Endothelial cell of umbilical vein (primary cell): ENCODE measurements around the gene PSMG2. TPM values are rescaled to one million over a fixed set of nuclear protein-coding genes. Genes with fewer than 3 reads are reported as not detected.

Experiments
- BruUV-seq: library from RNA; stranded (reverse); fragments of 400-500 nt; replicated peaks from 2 replicates; lab custom pipeline; 2021; lab: Mats Ljungman, UMichigan
- CTCF ChIA-PET: fragments of 300-600, 350-600 bp; sonication (Branson Sonifier 250); formaldehyde crosslinking; loops from one replicate; lab custom pipeline; 2021; ENCODE audit warnings: antibody characterized with exemption, inconsistent platforms; lab: Charles Lee
- POLR2A ChIA-PET: fragments of 300-600, 350-600 bp; sonication (Branson Sonifier 250); formaldehyde crosslinking; loops from one replicate; lab custom pipeline; 2021; ENCODE audit warnings: antibody characterized with exemption, inconsistent platforms; lab: Charles Lee
- DNase-seq: peaks from one replicate; pipeline ENCODE4 v3.0.0-alpha.2; 2011; ENCODE audit warnings: low read depth, low spot score
- FAIRE-seq: peaks from 2 replicates; lab custom pipeline; 2011; peaks lifted over from hg19 to GRCh38; lab: Jason Lieb, UNC
- H2AFZ ChIP-seq: 2 replicates; pipeline ENCODE4 v1.6.0; 2012; ENCODE audit warnings: low read depth, low read length, control low read depth, inconsistent platforms
- H3K27ac ChIP-seq: 2 replicates; pipeline ENCODE4 v1.5.1; 2011; ENCODE audit warnings: low read depth, mild to moderate bottlenecking, control low read depth, low read length, moderate library complexity; ENCODE audit not compliant: insufficient read depth
- H3K27me3 ChIP-seq, 2 experiments: 2 replicates each; pipeline versions ENCODE4 v1.6.0 to v1.6.1; 2011; ENCODE audit warnings: low read length in 2 of 2, mixed read lengths in 1 of 2; ENCODE audit not compliant: control insufficient read depth in 2 of 2, insufficient read depth in 2 of 2
- H3K36me3 ChIP-seq, 2 experiments: 2 replicates in 1 of 2; 3 replicates in 1 of 2; pipeline ENCODE4 v1.5.1; 2011; ENCODE audit warnings: low read length in 2 of 2, mild to moderate bottlenecking in 1 of 2, moderate library complexity in 1 of 2; ENCODE audit not compliant: control insufficient read depth in 2 of 2, insufficient read depth in 2 of 2; ENCODE audit errors: extremely low read depth in 1 of 2
- H3K4me1 ChIP-seq: 3 replicates; pipeline ENCODE4 v1.5.1; 2011; ENCODE audit warnings: mild to moderate bottlenecking, low read length; ENCODE audit not compliant: control insufficient read depth, insufficient read depth; ENCODE audit errors: extremely low read depth
- H3K4me2 ChIP-seq: 2 replicates; pipeline ENCODE4 v1.6.1; 2011; ENCODE audit warnings: low read length, control low read depth, mixed read lengths; ENCODE audit not compliant: insufficient read depth
- H3K4me3 ChIP-seq, 3 experiments: fragments of 200-600 bp in 1 of 3; sonication (generic), shearing (Covaris generic) in 1 of 3; replicated peaks in 1 of 3; 2 replicates each; pipeline ENCODE4 v1.5.1; 2011 to 2016; ENCODE audit warnings: control low read depth in 3 of 3, low read length in 3 of 3, mild to moderate bottlenecking in 2 of 3, inconsistent platforms in 1 of 3, low read depth in 1 of 3, moderate library complexity in 1 of 3; ENCODE audit not compliant: insufficient read depth in 1 of 3
- H3K79me2 ChIP-seq: 2 replicates; pipeline ENCODE4 v1.6.0; 2012; ENCODE audit warnings: low read length, inconsistent platforms; ENCODE audit not compliant: control insufficient read depth, insufficient read depth
- H3K9ac ChIP-seq: replicated peaks from 2 replicates; pipeline ENCODE3; 2011; ENCODE audit warnings: low read length, control low read depth; ENCODE audit not compliant: insufficient read depth; ENCODE audit errors: extremely low read depth
- H3K9me1 ChIP-seq: replicated peaks from 3 replicates; pipeline ENCODE4 v1.6.0; 2011; ENCODE audit warnings: mild to moderate bottlenecking, low read length; ENCODE audit not compliant: control insufficient read depth, insufficient read depth; ENCODE audit errors: extremely low read depth
- H3K9me3 ChIP-seq: replicated peaks from 2 replicates; pipeline ENCODE4 v1.5.1; 2012; ENCODE audit warnings: low read length, inconsistent platforms; ENCODE audit not compliant: control insufficient read depth, insufficient read depth
- H4K20me1 ChIP-seq: replicated peaks from 2 replicates; pipeline ENCODE3; 2011; ENCODE audit warnings: mild to moderate bottlenecking, low read length; ENCODE audit not compliant: control insufficient read depth, insufficient read depth; ENCODE audit errors: extremely low read depth
- CTCF ChIP-seq, 2 donors: IDR thresholded peaks; 1 replicate in 1 of 2; 2 replicates in 1 of 2; pipeline ENCODE4 v1.5.1; 2011; ENCODE audit warnings: low read length in 2 of 2, mild to moderate bottlenecking in 2 of 2, moderate library complexity in 2 of 2, control low read depth in 1 of 2, inconsistent platforms in 1 of 2, low read depth in 1 of 2; ENCODE audit not compliant: insufficient read depth in 1 of 2; ENCODE audit errors: extremely low read depth in 1 of 2
- EZH2 ChIP-seq: IDR thresholded peaks from 2 replicates; pipeline ENCODE4 v1.6.1; 2012; ENCODE audit warnings: borderline replicate concordance, low read depth, mild to moderate bottlenecking, moderate library complexity, low read length, inconsistent platforms; ENCODE audit not compliant: severe bottlenecking
- FOS ChIP-seq: IDR thresholded peaks from 2 replicates; pipeline ENCODE4 v1.6.1; 2011; ENCODE audit warnings: mild to moderate bottlenecking, low read length, moderate library complexity, borderline replicate concordance; ENCODE audit not compliant: insufficient read depth
- GATA2 ChIP-seq: IDR thresholded peaks from 2 replicates; pipeline ENCODE4 v1.7.0; 2011; ENCODE audit warnings: low read depth, mild to moderate bottlenecking, moderate library complexity, mixed read lengths, low read length; ENCODE audit not compliant: insufficient read length, insufficient read depth
- JUN ChIP-seq: IDR thresholded peaks from 2 replicates; pipeline ENCODE4 v1.6.1; 2011; ENCODE audit warnings: borderline replicate concordance, low read depth; ENCODE audit not compliant: insufficient read length, insufficient read depth
- MAX ChIP-seq: IDR thresholded peaks from 2 replicates; pipeline ENCODE4 v1.6.1; 2011; ENCODE audit not compliant: insufficient read depth, insufficient read length
- MYC ChIP-seq: IDR thresholded peaks from one replicate; pipeline ENCODE4 v1.6.1; 2011; ENCODE audit warnings: mild to moderate bottlenecking, low read depth, low read length
- POLR2A ChIP-seq: IDR thresholded peaks from 2 replicates; pipeline ENCODE4 v1.6.1; 2012; ENCODE audit warnings: low read depth, mild to moderate bottlenecking, control low read depth, low read length
- POLR2AphosphoS5 ChIP-seq: IDR thresholded peaks from 2 replicates; pipeline ENCODE4 v1.6.1; 2012; ENCODE audit warnings: low read depth, mild to moderate bottlenecking, control low read depth, low read length, moderate library complexity; ENCODE audit not compliant: insufficient read depth
- dilution Hi-C: fragments of 300-500 bp; cut with MboI; formaldehyde crosslinking; loops from one replicate; pipeline ENCODE4 v1.15.0; 2019; ENCODE audit warnings: low sequenced_read_pairs; ENCODE audit not compliant: extremely low pct_ligation_motif_present
- intact Hi-C: fragments of 100-400 bp; cut with micrococcal nuclease; formaldehyde crosslinking; loops from one replicate; pipeline ENCODE4 v1.10.0; 2022
- polyA plus RNA-seq, 4 experiments: library from polyadenylated mRNA; depleted of rRNA in 3 of 4; stranded (reverse) in 3 of 4; unstranded in 1 of 4; fragments of >200 nt; gene quantifications; 2 replicates each; pipeline versions ENCODE4 v1.2.1 to v1.2.3, GENCODE V29; 2011 to 2012; ENCODE audit warnings: missing spikeins in 1 of 4
- total RNA-seq: library from RNA; stranded (reverse); gene quantifications from 2 replicates; pipeline ENCODE4 v1.2.3, GENCODE V29; 2021

The PSMG2 gene
- total and polyA plus RNA-seq, 2 donors (not counting 3 experiments of a cell fraction or from before 2014, with no cell fraction given), result 42.0 to 71.0 TPM

- intact Hi-C loops (no loop called here), dilution Hi-C loops (no loop called here)
- H3K79me2 ChIP-seq, result no peaks in the 10 kb centered on the region
- H3K27ac ChIP-seq, result no peak overlapping the region
- H3K4me2 ChIP-seq, result no peak overlapping the region
- H3K4me3 ChIP-seq, result no peak overlapping the region
- no peaks in the 10 kb centered on the region for H3K27me3 ChIP-seq
- H3K9ac ChIP-seq, result no peak overlapping the region
- FAIRE-seq (no peak), DNase-seq (no peak)
- H4K20me1 ChIP-seq, result no peaks in the 10 kb centered on the region
- CTCF ChIA-PET, result interaction anchor here (1.4 kb wide), 1 partner anchor 11 kb away, joined by 3 read pairs; no protein-coding TSS in a partner anchor
- POLR2A ChIA-PET, result no interaction called here
- no peaks in the 10 kb centered on the region for H3K9me1 ChIP-seq
- peaks cover 0 to 3% of the 10 kb centered on the region in 2 experiments for H3K36me3 ChIP-seq
- no peak overlapping the region for H2AFZ ChIP-seq
- BruUV-seq, result no TSS peak
- TF ChIP-seq MAX (no peak), POLR2A (no peak), GATA2 (no peak), EZH2 (no peak), CTCF (IDR thresholded peaks at IDR 0.05; ENCODE audit: extremely low read depth in 1 of 2, insufficient read depth in 1 of 2, low read depth in 1 of 2, low read length in 2 of 2) (no peak), JUN (no peak), FOS (no peak), POLR2AphosphoS5 (no peak), MYC (no peak)
- no peaks in the 10 kb centered on the region for H3K4me1 ChIP-seq
- H3K9me3 ChIP-seq, result no peaks in the 10 kb centered on the region
These were observed 34.8 kb upstream of the PSMG2 start for GRCh38 chr18:12668041-12668440.
